Lower leg skin (tissue), 3 donors: ENCODE measurements around the gene WNT8A.
"Not testable (repeated sequence)": the region's sequence is repeated elsewhere in the genome, so short reads cannot be mapped to it uniquely, and the experiment has no call there.

Experiments used
- CTCF ChIP-seq, 3 donors: fragments of 450-650 bp; IDR thresholded peaks; one replicate each; pipeline ENCODE4 v1.5.1; 2016; ENCODE audit warnings: antibody characterized with exemption in 3 of 3, mild to moderate bottlenecking in 3 of 3, moderate library complexity in 2 of 3
- POLR2A ChIP-seq, 2 donors: fragments of 450-650 bp; IDR thresholded peaks; one replicate each; pipeline ENCODE4 v1.6.1; 2016 to 2017; ENCODE audit warnings: antibody characterized with exemption in 2 of 2, mild to moderate bottlenecking in 1 of 2, moderate library complexity in 1 of 2

- TF ChIP-seq CTCF, POLR2A (IDR thresholded peaks at IDR 0.05): not testable (repeated sequence)
Observed at GRCh38 chr5:138045283-138045682, 38.5 kb upstream of the WNT8A start.
